GM23338 (cell line): Measurements from ENCODE around the gene IFNL2. TPM values are rescaled to one million over a fixed set of nuclear protein-coding genes. Genes with fewer than 3 reads are reported as not detected.
"Not testable (repeated sequence)": the region's sequence is repeated elsewhere in the genome, so short reads cannot be mapped to it uniquely, and the experiment has no call there.

Experiments used
- ATAC-seq: fragments of 200-7000 bp; cut with Tn5 transposase; 3 replicates; pipeline ENCODE4 v1.9.1; 2020
- DNase-seq: peaks from one replicate; pipeline ENCODE4 v3.0.0-alpha.2; 2015; ENCODE audit warnings: low spot score
- H2AFZ ChIP-seq: fragments of 200-600 bp; sonication (generic); 2 replicates; pipeline ENCODE4 v1.8.0; 2016; ENCODE audit warnings: antibody characterized with exemption, mild to moderate bottlenecking, moderate library complexity
- H3F3A ChIP-seq: fragments of 200-600 bp; sonication (generic); replicated peaks from 2 replicates; pipeline ENCODE4 v1.8.0; 2017; ENCODE audit warnings: antibody characterized with exemption, mixed run types, low read depth
- H3K27ac ChIP-seq: fragments of 200-600 bp; sonication (generic); 2 replicates; pipeline ENCODE4 v1.6.1; 2016; ENCODE audit warnings: low read depth
- H3K27me3 ChIP-seq: fragments of 200-600 bp; sonication (generic); 2 replicates; pipeline ENCODE4 v1.8.0; 2016; ENCODE audit warnings: mild to moderate bottlenecking, mixed run types, moderate library complexity; ENCODE audit not compliant: insufficient read depth
- H3K36me3 ChIP-seq: fragments of 200-600 bp; sonication (generic); 2 replicates; pipeline ENCODE4 v1.8.0; 2016; ENCODE audit warnings: mild to moderate bottlenecking; ENCODE audit not compliant: insufficient read depth
- H3K4me1 ChIP-seq: fragments of 200-600 bp; sonication (generic); 2 replicates; pipeline ENCODE4 v1.8.0; 2016; ENCODE audit warnings: mild to moderate bottlenecking, moderate library complexity; ENCODE audit not compliant: insufficient read depth
- H3K4me2 ChIP-seq: fragments of 200-600 bp; sonication (generic); 2 replicates; pipeline ENCODE4 v1.7.1; 2017; ENCODE audit warnings: mixed run types
- H3K4me3 ChIP-seq: fragments of 200-600 bp; sonication (generic); 2 replicates; pipeline ENCODE4 v1.6.1; 2016; ENCODE audit warnings: mixed run types
- H3K79me2 ChIP-seq: fragments of 200-600 bp; sonication (generic); replicated peaks from 2 replicates; pipeline ENCODE4 v1.8.0; 2017; ENCODE audit warnings: mild to moderate bottlenecking; ENCODE audit not compliant: insufficient read depth
- H3K9me2 ChIP-seq: fragments of 200-600 bp; sonication (generic); 2 replicates; pipeline ENCODE4 v1.8.0; 2017; ENCODE audit not compliant: insufficient read depth
- H4K20me1 ChIP-seq: fragments of 200-600 bp; sonication (generic); replicated peaks from 2 replicates; pipeline ENCODE4 v1.8.0; 2017; ENCODE audit warnings: mild to moderate bottlenecking; ENCODE audit not compliant: insufficient read depth
- H3K27ac Mint-ChIP-seq: 2 replicates; pipeline ENCODE4 v1.8.0; 2020; ENCODE audit warnings: inconsistent platforms, mild to moderate bottlenecking, moderate library complexity, mixed read lengths
- H3K27me3 Mint-ChIP-seq: 3 replicates; pipeline ENCODE4 v1.8.0; 2022; ENCODE audit warnings: low read depth, mild to moderate bottlenecking, moderate library complexity, mixed read lengths, inconsistent platforms; ENCODE audit not compliant: insufficient read depth, poor library complexity
- H3K36me3 Mint-ChIP-seq: 3 replicates; pipeline ENCODE4 v1.8.0; 2021; ENCODE audit warnings: low read depth, mild to moderate bottlenecking, inconsistent platforms, moderate library complexity, mixed read lengths
- H3K4me1 Mint-ChIP-seq: 3 replicates; pipeline ENCODE4 v1.8.0; 2020; ENCODE audit warnings: mild to moderate bottlenecking, inconsistent platforms, mixed read lengths
- H3K4me3 Mint-ChIP-seq: 3 replicates; pipeline ENCODE4 v1.8.0; 2021; ENCODE audit warnings: moderate library complexity, mild to moderate bottlenecking, inconsistent platforms, mixed read lengths
- H3K9me3 Mint-ChIP-seq: 3 replicates; pipeline ENCODE4 v1.8.0; 2020; ENCODE audit warnings: moderate library complexity, mild to moderate bottlenecking, inconsistent platforms, mixed read lengths
- EZH2 ChIP-seq: fragments of 200-600 bp; sonication (generic); IDR thresholded peaks from one replicate; pipeline ENCODE4 v1.8.0; 2017; ENCODE audit warnings: antibody characterized with exemption, mild to moderate bottlenecking, low read depth; ENCODE audit not compliant: unreplicated experiment
- NANOG ChIP-seq: IDR thresholded peaks from 2 replicates; pipeline ENCODE4 v1.6.1; 2016; ENCODE audit warnings: antibody characterized with exemption, borderline replicate concordance
- ZNF114 ChIP-seq: fragments of 250-450 bp; sonication (Bioruptor Pico); IDR thresholded peaks from 2 replicates; pipeline ENCODE4 v1.5.0; 2020; ENCODE audit warnings: mild to moderate bottlenecking, moderate library complexity
- ZNF331 ChIP-seq: fragments of 250-450 bp; sonication (Bioruptor Pico); IDR thresholded peaks from 2 replicates; pipeline ENCODE4 v1.5.0; 2020; ENCODE audit warnings: low read depth, mild to moderate bottlenecking, moderate library complexity
- polyA plus RNA-seq: library from polyadenylated mRNA; unstranded; fragments of >200 nt; fragmentation: Nextera tagmentation; extraction: Ambion mirVana; gene quantifications from 2 replicates; pipeline ENCODE4 v1.2.1, GENCODE V29; 2016
- total RNA-seq: library from RNA; depleted of rRNA; stranded (reverse); fragments of >200 nt; shearing (Covaris generic); gene quantifications from 2 replicates; pipeline ENCODE4 v1.2.3, GENCODE V29; 2014
- TF ChIP-seq, protein P1 (sequence below): IDR thresholded peaks from one replicate; pipeline ENCODE4 v1.6.1; 2018; ENCODE audit warnings: antibody characterized with exemption; ENCODE audit not compliant: unreplicated experiment
- TF ChIP-seq, protein P2 (sequence below), 2 experiments: fragments of 200-600 bp in 1 of 2; sonication (generic) in 1 of 2; conservative IDR thresholded peaks; 2 replicates each; pipeline versions ENCODE4 v1.5.1 to v1.6.1; 2016 to 2017; ENCODE audit warnings: antibody characterized with exemption in 2 of 2, low read depth in 2 of 2, mild to moderate bottlenecking in 2 of 2, moderate library complexity in 1 of 2
- TF ChIP-seq, protein P3 (sequence below): fragments of 250-450 bp; sonication (Bioruptor Pico); IDR thresholded peaks from 2 replicates; pipeline ENCODE4 v1.5.0; 2020; ENCODE audit warnings: mild to moderate bottlenecking, moderate library complexity

Gene IFNL2
- total and polyA plus RNA-seq, 2 experiments from 2014 or later = not detected

DNA sequence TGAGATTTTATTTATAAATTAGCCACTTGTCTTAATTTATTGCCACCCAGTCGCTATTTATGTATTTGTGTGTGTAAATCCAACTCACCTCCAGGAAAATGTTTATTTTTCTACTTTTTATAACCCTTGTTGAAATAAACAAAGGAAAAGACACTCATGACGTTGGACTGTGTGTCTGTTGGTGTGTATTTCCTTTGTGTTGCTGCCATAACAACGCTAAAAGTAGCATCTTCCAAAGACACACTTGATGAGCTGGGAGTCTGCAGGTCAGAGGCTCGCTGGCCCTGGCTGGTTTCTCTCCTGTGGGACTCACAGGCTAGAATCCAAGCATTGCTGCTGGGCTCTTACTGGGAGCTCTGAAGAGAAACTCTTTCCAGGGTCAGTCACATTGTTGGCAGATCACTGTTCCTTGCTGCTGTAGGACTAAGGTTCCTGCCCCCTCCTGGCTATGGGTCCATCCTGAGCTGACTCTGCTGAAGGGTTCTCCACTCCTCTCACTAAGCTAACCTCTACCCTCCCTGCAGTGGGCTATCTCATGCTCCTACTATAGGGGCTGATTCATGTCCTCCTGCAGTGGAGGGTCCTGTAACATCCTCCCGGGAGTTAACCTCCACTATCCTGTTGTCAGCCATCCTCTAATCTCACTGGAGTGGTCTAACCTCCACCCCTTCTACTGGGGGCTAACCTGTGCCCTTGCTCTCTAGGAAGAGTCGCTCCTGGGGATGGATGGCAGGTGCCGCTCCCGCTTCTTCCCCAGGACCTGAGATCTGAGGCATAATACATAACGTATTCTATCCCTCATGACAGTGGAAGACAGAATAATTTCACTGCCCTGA, 2.1 kb downstream of the IFNL2 start (continued):
- TF ChIP-seq, protein P1, sequence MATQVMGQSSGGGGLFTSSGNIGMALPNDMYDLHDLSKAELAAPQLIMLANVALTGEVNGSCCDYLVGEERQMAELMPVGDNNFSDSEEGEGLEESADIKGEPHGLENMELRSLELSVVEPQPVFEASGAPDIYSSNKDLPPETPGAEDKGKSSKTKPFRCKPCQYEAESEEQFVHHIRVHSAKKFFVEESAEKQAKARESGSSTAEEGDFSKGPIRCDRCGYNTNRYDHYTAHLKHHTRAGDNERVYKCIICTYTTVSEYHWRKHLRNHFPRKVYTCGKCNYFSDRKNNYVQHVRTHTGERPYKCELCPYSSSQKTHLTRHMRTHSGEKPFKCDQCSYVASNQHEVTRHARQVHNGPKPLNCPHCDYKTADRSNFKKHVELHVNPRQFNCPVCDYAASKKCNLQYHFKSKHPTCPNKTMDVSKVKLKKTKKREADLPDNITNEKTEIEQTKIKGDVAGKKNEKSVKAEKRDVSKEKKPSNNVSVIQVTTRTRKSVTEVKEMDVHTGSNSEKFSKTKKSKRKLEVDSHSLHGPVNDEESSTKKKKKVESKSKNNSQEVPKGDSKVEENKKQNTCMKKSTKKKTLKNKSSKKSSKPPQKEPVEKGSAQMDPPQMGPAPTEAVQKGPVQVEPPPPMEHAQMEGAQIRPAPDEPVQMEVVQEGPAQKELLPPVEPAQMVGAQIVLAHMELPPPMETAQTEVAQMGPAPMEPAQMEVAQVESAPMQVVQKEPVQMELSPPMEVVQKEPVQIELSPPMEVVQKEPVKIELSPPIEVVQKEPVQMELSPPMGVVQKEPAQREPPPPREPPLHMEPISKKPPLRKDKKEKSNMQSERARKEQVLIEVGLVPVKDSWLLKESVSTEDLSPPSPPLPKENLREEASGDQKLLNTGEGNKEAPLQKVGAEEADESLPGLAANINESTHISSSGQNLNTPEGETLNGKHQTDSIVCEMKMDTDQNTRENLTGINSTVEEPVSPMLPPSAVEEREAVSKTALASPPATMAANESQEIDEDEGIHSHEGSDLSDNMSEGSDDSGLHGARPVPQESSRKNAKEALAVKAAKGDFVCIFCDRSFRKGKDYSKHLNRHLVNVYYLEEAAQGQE = no peak
- no peak for TF ChIP-seq NANOG

DNA sequence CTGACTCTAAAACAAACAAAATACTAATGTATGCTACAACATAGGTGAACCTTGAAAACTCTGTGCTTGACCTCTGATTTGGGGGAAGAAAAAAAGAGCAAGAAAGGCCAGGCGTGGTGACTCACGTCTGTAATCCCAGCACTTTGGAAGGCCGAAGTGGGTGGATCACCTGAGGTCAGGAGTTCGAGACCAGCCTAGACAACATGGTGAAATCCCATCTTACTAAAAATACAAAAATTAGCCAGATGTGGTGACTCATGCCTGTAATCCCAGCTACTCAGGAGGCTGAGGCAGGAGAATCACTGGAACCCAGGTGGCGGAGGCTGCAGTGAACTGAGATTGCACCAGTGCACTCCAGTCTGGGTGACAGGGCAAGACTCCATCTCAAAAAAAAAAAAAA, 5.7 kb downstream of the IFNL2 start:
- peaks cover 11% of the 10 kb centered on the region; the same call in 1 of the 2 replicates for H3K27me3 ChIP-seq
- not testable (repeated sequence) for H3K27ac Mint-ChIP-seq, H3K4me3 Mint-ChIP-seq

DNA sequence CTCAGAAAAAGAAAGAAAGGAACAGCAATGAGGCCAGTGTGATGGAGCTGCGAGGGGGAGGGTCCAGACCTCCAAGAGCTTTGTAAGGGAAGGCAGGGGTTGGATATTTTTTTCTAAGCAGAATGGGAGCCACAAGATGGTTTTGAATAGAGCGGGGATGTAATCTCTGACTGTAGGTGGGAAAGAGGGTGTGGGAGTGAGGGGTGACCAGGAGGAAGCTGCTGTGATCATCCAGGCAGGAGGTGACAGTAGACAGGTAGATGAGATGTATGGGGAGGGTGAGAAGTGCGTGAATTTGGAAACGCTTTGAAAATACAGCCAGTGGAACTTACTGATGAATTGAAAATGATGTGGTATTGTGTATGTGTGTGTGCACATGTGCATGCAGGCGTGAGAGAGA, 7.4 kb downstream of the IFNL2 start:
- no peaks in the 10 kb centered on the region for H3K9me2 ChIP-seq
- no peaks in the 10 kb centered on the region for H3K79me2 ChIP-seq
- Mint-ChIP-seq H3K4me3 (no peak overlapping the region), H3K9me3 (no peaks in the 10 kb centered on the region), H3K4me1 (no peaks in the 10 kb centered on the region), H3K27me3 (peaks cover 10% of the 10 kb centered on the region), H3K36me3 (no peaks in the 10 kb centered on the region), H3K27ac (no peak overlapping the region)
- peaks cover 11% of the 10 kb centered on the region; the same call in 1 of the 2 replicates for H3K27me3 ChIP-seq
- no peaks in the 10 kb centered on the region for H3K4me1 ChIP-seq
- H2AFZ ChIP-seq = no peak overlapping the region; the same call in 1 of the 2 replicates
- no peaks in the 10 kb centered on the region for H3K36me3 ChIP-seq
- no peak for ATAC-seq
- DNase-seq = no peak
- H3K4me2 ChIP-seq = no peak overlapping the region
- H3K27ac ChIP-seq = no peak overlapping the region
- no peaks in the 10 kb centered on the region for H4K20me1 ChIP-seq
- no peaks in the 10 kb centered on the region for H3F3A ChIP-seq
- no peak overlapping the region for H3K4me3 ChIP-seq
- TF ChIP-seq, protein P2, sequence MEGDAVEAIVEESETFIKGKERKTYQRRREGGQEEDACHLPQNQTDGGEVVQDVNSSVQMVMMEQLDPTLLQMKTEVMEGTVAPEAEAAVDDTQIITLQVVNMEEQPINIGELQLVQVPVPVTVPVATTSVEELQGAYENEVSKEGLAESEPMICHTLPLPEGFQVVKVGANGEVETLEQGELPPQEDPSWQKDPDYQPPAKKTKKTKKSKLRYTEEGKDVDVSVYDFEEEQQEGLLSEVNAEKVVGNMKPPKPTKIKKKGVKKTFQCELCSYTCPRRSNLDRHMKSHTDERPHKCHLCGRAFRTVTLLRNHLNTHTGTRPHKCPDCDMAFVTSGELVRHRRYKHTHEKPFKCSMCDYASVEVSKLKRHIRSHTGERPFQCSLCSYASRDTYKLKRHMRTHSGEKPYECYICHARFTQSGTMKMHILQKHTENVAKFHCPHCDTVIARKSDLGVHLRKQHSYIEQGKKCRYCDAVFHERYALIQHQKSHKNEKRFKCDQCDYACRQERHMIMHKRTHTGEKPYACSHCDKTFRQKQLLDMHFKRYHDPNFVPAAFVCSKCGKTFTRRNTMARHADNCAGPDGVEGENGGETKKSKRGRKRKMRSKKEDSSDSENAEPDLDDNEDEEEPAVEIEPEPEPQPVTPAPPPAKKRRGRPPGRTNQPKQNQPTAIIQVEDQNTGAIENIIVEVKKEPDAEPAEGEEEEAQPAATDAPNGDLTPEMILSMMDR (conservative IDR thresholded peaks at IDR 0.05; ENCODE audit: low read depth in 2 of 2) = no peak
- TF ChIP-seq NANOG = no peak
- TF ChIP-seq ZNF114 (CRISPR knock-in tag) = no peak
- no peak for TF ChIP-seq EZH2
- no peak for TF ChIP-seq ZNF331 (CRISPR knock-in tag)
- TF ChIP-seq, protein P3, sequence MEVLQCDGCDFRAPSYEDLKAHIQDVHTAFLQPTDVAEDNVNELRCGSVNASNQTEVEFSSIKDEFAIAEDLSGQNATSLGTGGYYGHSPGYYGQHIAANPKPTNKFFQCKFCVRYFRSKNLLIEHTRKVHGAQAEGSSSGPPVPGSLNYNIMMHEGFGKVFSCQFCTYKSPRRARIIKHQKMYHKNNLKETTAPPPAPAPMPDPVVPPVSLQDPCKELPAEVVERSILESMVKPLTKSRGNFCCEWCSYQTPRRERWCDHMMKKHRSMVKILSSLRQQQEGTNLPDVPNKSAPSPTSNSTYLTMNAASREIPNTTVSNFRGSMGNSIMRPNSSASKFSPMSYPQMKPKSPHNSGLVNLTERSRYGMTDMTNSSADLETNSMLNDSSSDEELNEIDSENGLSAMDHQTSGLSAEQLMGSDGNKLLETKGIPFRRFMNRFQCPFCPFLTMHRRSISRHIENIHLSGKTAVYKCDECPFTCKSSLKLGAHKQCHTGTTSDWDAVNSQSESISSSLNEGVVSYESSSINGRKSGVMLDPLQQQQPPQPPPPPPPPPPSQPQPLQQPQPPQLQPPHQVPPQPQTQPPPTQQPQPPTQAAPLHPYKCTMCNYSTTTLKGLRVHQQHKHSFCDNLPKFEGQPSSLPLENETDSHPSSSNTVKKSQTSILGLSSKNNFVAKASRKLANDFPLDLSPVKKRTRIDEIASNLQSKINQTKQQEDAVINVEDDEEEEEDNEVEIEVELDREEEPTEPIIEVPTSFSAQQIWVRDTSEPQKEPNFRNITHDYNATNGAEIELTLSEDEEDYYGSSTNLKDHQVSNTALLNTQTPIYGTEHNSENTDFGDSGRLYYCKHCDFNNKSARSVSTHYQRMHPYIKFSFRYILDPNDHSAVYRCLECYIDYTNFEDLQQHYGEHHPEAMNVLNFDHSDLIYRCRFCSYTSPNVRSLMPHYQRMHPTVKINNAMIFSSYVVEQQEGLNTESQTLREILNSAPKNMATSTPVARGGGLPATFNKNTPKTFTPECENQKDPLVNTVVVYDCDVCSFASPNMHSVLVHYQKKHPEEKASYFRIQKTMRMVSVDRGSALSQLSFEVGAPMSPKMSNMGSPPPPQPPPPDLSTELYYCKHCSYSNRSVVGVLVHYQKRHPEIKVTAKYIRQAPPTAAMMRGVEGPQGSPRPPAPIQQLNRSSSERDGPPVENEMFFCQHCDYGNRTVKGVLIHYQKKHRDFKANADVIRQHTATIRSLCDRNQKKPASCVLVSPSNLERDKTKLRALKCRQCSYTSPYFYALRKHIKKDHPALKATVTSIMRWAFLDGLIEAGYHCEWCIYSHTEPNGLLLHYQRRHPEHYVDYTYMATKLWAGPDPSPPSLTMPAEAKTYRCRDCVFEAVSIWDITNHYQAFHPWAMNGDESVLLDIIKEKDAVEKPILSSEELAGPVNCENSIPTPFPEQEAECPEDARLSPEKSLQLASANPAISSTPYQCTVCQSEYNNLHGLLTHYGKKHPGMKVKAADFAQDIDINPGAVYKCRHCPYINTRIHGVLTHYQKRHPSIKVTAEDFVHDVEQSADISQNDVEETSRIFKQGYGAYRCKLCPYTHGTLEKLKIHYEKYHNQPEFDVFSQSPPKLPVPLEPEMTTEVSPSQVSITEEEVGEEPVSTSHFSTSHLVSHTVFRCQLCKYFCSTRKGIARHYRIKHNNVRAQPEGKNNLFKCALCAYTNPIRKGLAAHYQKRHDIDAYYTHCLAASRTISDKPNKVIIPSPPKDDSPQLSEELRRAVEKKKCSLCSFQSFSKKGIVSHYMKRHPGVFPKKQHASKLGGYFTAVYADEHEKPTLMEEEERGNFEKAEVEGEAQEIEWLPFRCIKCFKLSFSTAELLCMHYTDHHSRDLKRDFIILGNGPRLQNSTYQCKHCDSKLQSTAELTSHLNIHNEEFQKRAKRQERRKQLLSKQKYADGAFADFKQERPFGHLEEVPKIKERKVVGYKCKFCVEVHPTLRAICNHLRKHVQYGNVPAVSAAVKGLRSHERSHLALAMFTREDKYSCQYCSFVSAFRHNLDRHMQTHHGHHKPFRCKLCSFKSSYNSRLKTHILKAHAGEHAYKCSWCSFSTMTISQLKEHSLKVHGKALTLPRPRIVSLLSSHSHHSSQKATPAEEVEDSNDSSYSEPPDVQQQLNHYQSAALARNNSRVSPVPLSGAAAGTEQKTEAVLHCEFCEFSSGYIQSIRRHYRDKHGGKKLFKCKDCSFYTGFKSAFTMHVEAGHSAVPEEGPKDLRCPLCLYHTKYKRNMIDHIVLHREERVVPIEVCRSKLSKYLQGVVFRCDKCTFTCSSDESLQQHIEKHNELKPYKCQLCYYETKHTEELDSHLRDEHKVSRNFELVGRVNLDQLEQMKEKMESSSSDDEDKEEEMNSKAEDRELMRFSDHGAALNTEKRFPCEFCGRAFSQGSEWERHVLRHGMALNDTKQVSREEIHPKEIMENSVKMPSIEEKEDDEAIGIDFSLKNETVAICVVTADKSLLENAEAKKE (CRISPR knock-in tag) = no peak

More for the DNA sequence above, 5.7 kb downstream of the IFNL2 start:
- H3K36me3 ChIP-seq, H2AFZ ChIP-seq, H3K4me1 ChIP-seq, H3K4me2 ChIP-seq, H3K79me2 ChIP-seq, H3K9me3 Mint-ChIP-seq, H3F3A ChIP-seq, ATAC-seq, H3K27ac ChIP-seq, H3K4me3 ChIP-seq, H3K4me1 Mint-ChIP-seq, H3K36me3 Mint-ChIP-seq, H4K20me1 ChIP-seq, DNase-seq, H3K9me2 ChIP-seq: not testable (repeated sequence)
- peaks cover 15% of the 10 kb centered on the region for H3K27me3 Mint-ChIP-seq
